CD4-positive, alpha-beta T cell (primary cell): ENCODE measurements around the gene CGB3. TPM values are rescaled to one million over a fixed set of nuclear protein-coding genes. Genes with fewer than 3 reads are reported as not detected.
A peak's percentile ranks its signal among the peaks of the same experiment; 100 is the strongest.
"Not testable (repeated sequence)": the region's sequence is repeated elsewhere in the genome, so short reads cannot be mapped to it uniquely, and the experiment has no call there.

ENCODE experiments used
- ATAC-seq: fragments of 200-7000 bp; cut with Tn5 transposase; one replicate; pipeline ENCODE4 v1.10.0; 2022; ENCODE audit warnings: mild to moderate bottlenecking; ENCODE audit not compliant: poor library complexity
- CTCF ChIA-PET: fragments of 350-600 bp; sonication (Branson Sonifier 250); formaldehyde crosslinking; loops from one replicate; lab custom pipeline; 2021; ENCODE audit warnings: antibody characterized with exemption, inconsistent platforms; lab: Charles Lee
- POLR2A ChIA-PET: fragments of 350-600 bp; sonication (Branson Sonifier 250); formaldehyde crosslinking; loops from one replicate; lab custom pipeline; 2021; ENCODE audit warnings: antibody characterized with exemption, inconsistent platforms; lab: Charles Lee
- DNase-seq, 14 experiments: peaks; one replicate each; pipeline ENCODE4 v3.0.0-alpha.2; 2013 to 2020; ENCODE audit warnings: mixed read lengths in 2 of 14
- H3K27ac ChIP-seq, 2 donors: one replicate each; pipeline versions ENCODE4 v1.5.1 to v1.7.0; 2013; ENCODE audit warnings: low read length in 2 of 2, low read depth in 1 of 2, mild to moderate bottlenecking in 1 of 2
- H3K27me3 ChIP-seq, 2 experiments: 1 replicate in 1 of 2; 2 replicates in 1 of 2; pipeline versions ENCODE4 v1.6.1 to v1.7.0; 2013; ENCODE audit warnings: low read length in 2 of 2, control low read depth in 1 of 2, mild to moderate bottlenecking in 1 of 2, moderate library complexity in 1 of 2; ENCODE audit not compliant: insufficient read depth in 2 of 2, control insufficient read depth in 1 of 2
- H3K36me3 ChIP-seq: one replicate; pipeline ENCODE4 v1.6.1; 2013; ENCODE audit warnings: low read length, control low read depth; ENCODE audit not compliant: insufficient read depth
- H3K4me1 ChIP-seq: one replicate; pipeline ENCODE4 v1.6.1; 2013; ENCODE audit warnings: low read length, control low read depth; ENCODE audit not compliant: insufficient read depth
- H3K4me3 ChIP-seq: one replicate; pipeline ENCODE4 v1.5.1; 2013; ENCODE audit warnings: mild to moderate bottlenecking, low read length, moderate library complexity
- H3K9me3 ChIP-seq, 2 experiments: 1 replicate in 1 of 2; 2 replicates in 1 of 2; pipeline versions ENCODE4 v1.6.1 to v1.7.0; 2013; ENCODE audit warnings: low read length in 2 of 2, mild to moderate bottlenecking in 2 of 2, control low read depth in 1 of 2, moderate library complexity in 1 of 2; ENCODE audit not compliant: control insufficient read depth in 1 of 2, insufficient read depth in 1 of 2
- H3K27ac Mint-ChIP-seq: one replicate; pipeline ENCODE4 v1.8.0; 2020; ENCODE audit warnings: mixed read lengths
- H3K27me3 Mint-ChIP-seq: one replicate; pipeline ENCODE4 v1.8.0; 2021; ENCODE audit warnings: mixed read lengths
- H3K36me3 Mint-ChIP-seq: one replicate; pipeline ENCODE4 v1.8.0; 2021; ENCODE audit warnings: low read depth, mixed read lengths
- H3K4me1 Mint-ChIP-seq: one replicate; pipeline ENCODE4 v1.8.0; 2021; ENCODE audit warnings: low read depth, mixed read lengths
- H3K4me3 Mint-ChIP-seq: one replicate; pipeline ENCODE4 v1.8.0; 2020; ENCODE audit warnings: mild to moderate bottlenecking, mixed read lengths
- H3K9me3 Mint-ChIP-seq: one replicate; pipeline ENCODE4 v1.8.0; 2020; ENCODE audit warnings: mixed read lengths
- CTCF ChIP-seq: fragments of 200-600 bp; IDR thresholded peaks from one replicate; pipeline ENCODE4 v1.8.0; 2022; ENCODE audit warnings: antibody characterized with exemption, mild to moderate bottlenecking
- intact Hi-C, 2 experiments: fragments of 100-400 bp; cut with DNase I in 1 of 2; cut with micrococcal nuclease in 1 of 2; formaldehyde crosslinking; loops; one replicate each; pipeline versions ENCODE4 v1.15.1 to v1.9.0; 2023 to 2025; cut with DNase I, micrococcal nuclease
- total RNA-seq, 174 experiments: library from RNA in 2 of 174; stranded (reverse) in 2 of 174; gene quantifications; one replicate each; pipeline ENCODE4 v1.2.3 and lab custom pipeline; 2021 to 2026

The CGB3 gene
- total RNA-seq, 2 experiments from 2014 or later: not detected

GRCh38 chr19:49057636-49058234, 33.6 kb upstream of the CGB3 start, which contains the start of gene CGB7:
Gene CGB7 (minus strand): TSS chr19:49057749. CDS start chr19:49055375, 2,374 bp downstream.
- Mint-ChIP-seq H3K4me3 (peak within 1 kb of the TSS; percentile 89), H3K9me3 (no peaks in the 10 kb centered on the region), H3K27me3 (peaks cover 51% of the 10 kb centered on the region), H3K27ac (no peak within 1 kb of the TSS), H3K36me3 (no peaks in the 10 kb centered on the region), H3K4me1 (peaks cover 21% of the 10 kb centered on the region)
- ChIA-PET CTCF (interaction anchor here (0.9 to 2.3 kb wide), 2 partner anchors 56 to 64 kb away, joined by 3 to 8 read pairs; partner anchors contain the start of genes GYS1, LIN7B and RUVBL2), POLR2A (interaction anchor here (0.6 to 2.1 kb wide), 3 partner anchors 14 to 64 kb away, joined by 3 to 4 read pairs (median 4); partner anchors contain the start of genes GYS1 and RUVBL2)
- TF ChIP-seq CTCF: no peak
- Histone ChIP-seq H3K27ac (no peak within 1 kb of the TSS), H3K4me1 (peaks cover 26% of the 10 kb centered on the region), H3K4me3 (peak within 1 kb of the TSS; percentile 59), H3K36me3 (no peaks in the 10 kb centered on the region), H3K27me3 (peaks cover 26 to 36% of the 10 kb centered on the region in 2 experiments), H3K9me3 (peaks cover 0 to 20% of the 10 kb centered on the region in 2 experiments)
- ATAC-seq (peak; percentile 28), DNase-seq (peak in 11 of 14 experiments; percentile 15 to 68 (median 42))
- intact Hi-C loops: loop anchor here in 1 of 2 experiments (5.0 kb wide), 1 partner anchor 40 kb away; the partner anchor contains the start of gene LHB

- not testable (repeated sequence) for H3K36me3 Mint-ChIP-seq, H3K9me3 Mint-ChIP-seq, H3K27ac ChIP-seq, H3K36me3 ChIP-seq, H3K27ac Mint-ChIP-seq
- CTCF ChIA-PET: interaction anchor here (0.5 to 2.3 kb wide), 5 partner anchors 38 to 574 kb away, joined by 3 to 8 read pairs (median 3); partner anchors contain the start of gene LIN7B
- peak; percentile 12 for ATAC-seq
- DNase-seq: peak in 1 of 14 experiments; percentile 8
- peaks cover 26 to 36% of the 10 kb centered on the region in 2 experiments for H3K27me3 ChIP-seq
- POLR2A ChIA-PET: interaction anchor here (1.1 to 2.1 kb wide), 3 partner anchors 15 to 64 kb away, joined by 3 to 4 read pairs (median 4); partner anchors contain the start of genes GYS1 and RUVBL2
- intact Hi-C loops: loop anchor here in 1 of 2 experiments (5.0 kb wide), 1 partner anchor 40 kb away; the partner anchor contains the start of gene LHB
- H3K4me1 Mint-ChIP-seq: peaks cover 21% of the 10 kb centered on the region
- peaks cover 26% of the 10 kb centered on the region for H3K4me1 ChIP-seq
- H3K27me3 Mint-ChIP-seq: peaks cover 51% of the 10 kb centered on the region
- peak overlapping the region; percentile 59 for H3K4me3 ChIP-seq
- H3K9me3 ChIP-seq: peaks cover 0 to 20% of the 10 kb centered on the region in 2 experiments
- H3K4me3 Mint-ChIP-seq: peak overlapping the region; percentile 89
These were observed 32.9 kb upstream of the CGB3 start for GRCh38 chr19:49056902-49057596.

- peaks cover 48% of the 10 kb centered on the region for H3K27me3 Mint-ChIP-seq
- DNase-seq: peak in 11 of 14 experiments; percentile 19 to 71 (median 50)
- no peaks in the 10 kb centered on the region for H3K36me3 ChIP-seq
- peak; percentile 71 for ATAC-seq
- H3K36me3 Mint-ChIP-seq: no peaks in the 10 kb centered on the region
- no peak overlapping the region for H3K27ac Mint-ChIP-seq
- H3K27ac ChIP-seq: no peak overlapping the region
- H3K4me3 Mint-ChIP-seq: peak overlapping the region; percentile 89
- TF ChIP-seq CTCF: peak; percentile 39
- peaks cover 25 to 32% of the 10 kb centered on the region in 2 experiments for H3K27me3 ChIP-seq
- H3K4me1 Mint-ChIP-seq: peaks cover 21% of the 10 kb centered on the region
- ChIA-PET CTCF (interaction anchor here (0.5 to 2.3 kb wide), 5 partner anchors 37 to 574 kb away, joined by 3 to 8 read pairs (median 3); partner anchors contain the start of gene LIN7B), POLR2A (interaction anchor here (0.8 to 2.1 kb wide), 3 partner anchors 15 to 63 kb away, joined by 3 to 4 read pairs (median 3); partner anchors contain the start of genes LIN7B and RUVBL2)
- peak overlapping the region; percentile 59 for H3K4me3 ChIP-seq
- H3K4me1 ChIP-seq: peaks cover 26% of the 10 kb centered on the region
- H3K9me3 ChIP-seq: peaks cover 0 to 16% of the 10 kb centered on the region in 2 experiments
- intact Hi-C loops: loop anchor here in 1 of 2 experiments (5.0 kb wide), 1 partner anchor 39 kb away; the partner anchor contains the start of gene LHB
- H3K9me3 Mint-ChIP-seq: no peaks in the 10 kb centered on the region
These were observed 32.2 kb upstream of the CGB3 start for GRCh38 chr19:49056101-49056901.

- POLR2A ChIA-PET, H3K27me3 ChIP-seq, H3K27ac ChIP-seq, H3K36me3 Mint-ChIP-seq, intact Hi-C loops, DNase-seq, H3K36me3 ChIP-seq, H3K27me3 Mint-ChIP-seq, H3K4me1 ChIP-seq, H3K4me1 Mint-ChIP-seq, H3K4me3 ChIP-seq, H3K27ac Mint-ChIP-seq, H3K4me3 Mint-ChIP-seq, H3K9me3 ChIP-seq, ATAC-seq, CTCF ChIA-PET, H3K9me3 Mint-ChIP-seq: not testable (repeated sequence)
These were observed 26.4 kb upstream of the CGB3 start for GRCh38 chr19:49050376-49051033.
